HL-60 (cell line): ENCODE data around the gene UNCX.

Experiments used
- CTCF ChIP-seq: IDR thresholded peaks from one replicate; pipeline ENCODE4 v1.5.1; 2011; ENCODE audit warnings: low read length, control low read depth, inconsistent platforms; ENCODE audit not compliant: insufficient read depth
- GABPA ChIP-seq: IDR thresholded peaks from 2 replicates; pipeline ENCODE4 v1.6.1; 2012; ENCODE audit warnings: low read depth
- POLR2AphosphoS5 ChIP-seq: IDR thresholded peaks from 2 replicates; pipeline ENCODE4 v1.6.1; 2012; ENCODE audit warnings: low read depth
- REST ChIP-seq: IDR thresholded peaks from 2 replicates; pipeline ENCODE4 v1.6.1; 2012; ENCODE audit warnings: low read depth; ENCODE audit not compliant: insufficient replicate concordance

- no peak for TF ChIP-seq CTCF
- TF ChIP-seq REST, result no peak
- no peak for TF ChIP-seq POLR2AphosphoS5
- TF ChIP-seq GABPA, result no peak
These were observed 14.0 kb upstream of the UNCX start for GRCh38 chr7:1218541-1219165.
